Mesenchymal stem cell (in vitro differentiated cells and primary cell): ENCODE data around the gene OSBPL1A.

Experiments
- DNase-seq: peaks from one replicate; pipeline ENCODE4 v3.0.0-alpha.2; 2013
- H2AFZ ChIP-seq: one replicate; pipeline ENCODE4 v1.6.1; 2013; ENCODE audit warnings: low read depth, mild to moderate bottlenecking, control low read depth, inconsistent platforms, low read length, moderate library complexity
- H2AK5ac ChIP-seq: 2 replicates; pipeline ENCODE4 v1.6.1; 2013; ENCODE audit warnings: low read length, moderate library complexity, mild to moderate bottlenecking, inconsistent platforms; ENCODE audit not compliant: severe bottlenecking
- H2BK120ac ChIP-seq: one replicate; pipeline ENCODE4 v1.6.1; 2013; ENCODE audit warnings: low read depth, mild to moderate bottlenecking, inconsistent platforms, low read length, moderate library complexity
- H2BK12ac ChIP-seq, 2 experiments: one replicate each; pipeline ENCODE4 v1.6.1; 2013; ENCODE audit warnings: inconsistent platforms in 2 of 2, low read length in 2 of 2, mild to moderate bottlenecking in 2 of 2, moderate library complexity in 2 of 2, control low read depth in 1 of 2
- H2BK15ac ChIP-seq: one replicate; pipeline ENCODE4 v1.6.1; 2013; ENCODE audit warnings: mild to moderate bottlenecking, low read depth, inconsistent platforms; ENCODE audit not compliant: poor library complexity, severe bottlenecking
- H2BK5ac ChIP-seq: 2 replicates; pipeline ENCODE4 v1.6.1; 2013; ENCODE audit warnings: low read depth, mild to moderate bottlenecking, low read length, control low read depth, inconsistent platforms; ENCODE audit not compliant: poor library complexity, severe bottlenecking
- H3K14ac ChIP-seq, 2 experiments: one replicate each; pipeline ENCODE4 v1.6.1; 2013; ENCODE audit warnings: inconsistent platforms in 2 of 2, low read length in 2 of 2, control low read depth in 1 of 2, mild to moderate bottlenecking in 1 of 2, moderate library complexity in 1 of 2
- H3K18ac ChIP-seq, 2 experiments: one replicate each; pipeline ENCODE4 v1.6.1; 2013; ENCODE audit warnings: inconsistent platforms in 2 of 2, low read length in 2 of 2, control low read depth in 1 of 2, low read depth in 1 of 2, mild to moderate bottlenecking in 1 of 2
- H3K23ac ChIP-seq, 2 experiments: one replicate each; pipeline ENCODE4 v1.6.1; 2013; ENCODE audit warnings: inconsistent platforms in 2 of 2, low read length in 2 of 2, mild to moderate bottlenecking in 2 of 2, moderate library complexity in 2 of 2, control low read depth in 1 of 2
- H3K27ac ChIP-seq: 2 replicates; pipeline ENCODE4 v1.5.1; 2013; ENCODE audit warnings: mild to moderate bottlenecking, moderate library complexity, low read length, control low read depth, inconsistent platforms; ENCODE audit not compliant: poor library complexity, severe bottlenecking
- H3K27me3 ChIP-seq, 2 experiments: 2 replicates each; pipeline versions ENCODE4 v1.6.1 to v1.7.0; 2013; ENCODE audit warnings: low read length in 2 of 2, mild to moderate bottlenecking in 2 of 2, moderate library complexity in 2 of 2, control low read depth in 1 of 2, inconsistent platforms in 1 of 2; ENCODE audit not compliant: control insufficient read depth in 1 of 2, insufficient read depth in 1 of 2
- H3K36me3 ChIP-seq, 2 experiments: 2 replicates each; pipeline versions ENCODE4 v1.6.1 to v1.7.0; 2013; ENCODE audit warnings: low read length in 2 of 2, control low read depth in 1 of 2, inconsistent platforms in 1 of 2, low read depth in 1 of 2, mild to moderate bottlenecking in 1 of 2; ENCODE audit not compliant: insufficient read depth in 2 of 2, control insufficient read depth in 1 of 2
- H3K4ac ChIP-seq, 2 experiments: one replicate each; pipeline ENCODE4 v1.6.1; 2013; ENCODE audit warnings: inconsistent platforms in 2 of 2, low read length in 2 of 2, mild to moderate bottlenecking in 2 of 2, moderate library complexity in 2 of 2, control low read depth in 1 of 2, low read depth in 1 of 2
- H3K4me1 ChIP-seq: 2 replicates; pipeline ENCODE4 v1.6.1; 2013; ENCODE audit warnings: low read depth, low read length, control low read depth; ENCODE audit not compliant: control insufficient read depth, insufficient read depth
- H3K4me2 ChIP-seq: 2 replicates; pipeline ENCODE4 v1.6.1; 2013; ENCODE audit warnings: low read length, mild to moderate bottlenecking, inconsistent platforms; ENCODE audit not compliant: poor library complexity, severe bottlenecking
- H3K4me3 ChIP-seq, 2 experiments: 2 replicates each; pipeline versions ENCODE4 v1.5.1 to v1.7.0; 2013; ENCODE audit warnings: low read length in 2 of 2, mild to moderate bottlenecking in 2 of 2, control low read depth in 1 of 2, low read depth in 1 of 2; ENCODE audit not compliant: insufficient read depth in 1 of 2
- H3K79me1 ChIP-seq: replicated peaks from 2 replicates; pipeline ENCODE4 v1.6.1; 2013; ENCODE audit warnings: mild to moderate bottlenecking, control low read depth, low read length, inconsistent platforms; ENCODE audit not compliant: poor library complexity, severe bottlenecking
- H3K9ac ChIP-seq: 2 replicates; pipeline ENCODE4 v1.7.0; 2013; ENCODE audit warnings: mild to moderate bottlenecking, low read length, moderate library complexity
- H3K9me3 ChIP-seq: 2 replicates; pipeline ENCODE4 v1.7.0; 2013; ENCODE audit warnings: mild to moderate bottlenecking, low read length; ENCODE audit not compliant: control insufficient read depth
- H4K8ac ChIP-seq: one replicate; pipeline ENCODE4 v1.6.1; 2013; ENCODE audit warnings: inconsistent platforms, mild to moderate bottlenecking, low read length, moderate library complexity
- H4K91ac ChIP-seq: one replicate; pipeline ENCODE4 v1.6.1; 2013; ENCODE audit warnings: mild to moderate bottlenecking, low read length, inconsistent platforms
- WGBS: methylation state at CpG from one replicate; pipeline ENCODE4 v1.1.7; 2013; ENCODE audit warnings: mixed read lengths; 5-methylcytosine and 5-hydroxymethylcytosine counted together

OSBPL1A gene

GRCh38 chr18:24234850-24235418 is 162.7 kb downstream of the OSBPL1A start:
- no peak overlapping the region for H3K9ac ChIP-seq
- no peak overlapping the region for H2BK5ac ChIP-seq
- no peaks in the 10 kb centered on the region for H3K27me3 ChIP-seq
- no peak overlapping the region for H3K23ac ChIP-seq
- H3K4ac ChIP-seq = no peak overlapping the region
- H2BK120ac ChIP-seq = no peak overlapping the region
- no peak for DNase-seq
- H4K8ac ChIP-seq = no peak overlapping the region
- H2AFZ ChIP-seq = no peak overlapping the region
- H3K14ac ChIP-seq = peak overlapping the region in 1 of 2 experiments; percentile 12
- WGBS = 94% methylated on average over 5 of the region's 7 CpGs
- H3K36me3 ChIP-seq = peaks cover 0 to 52% of the 10 kb centered on the region in 2 experiments
- H3K27ac ChIP-seq = no peak overlapping the region
- peaks cover 3% of the 10 kb centered on the region for H3K79me1 ChIP-seq
- no peak overlapping the region for H2BK15ac ChIP-seq
- no peaks in the 10 kb centered on the region for H3K9me3 ChIP-seq
- no peak overlapping the region for H2BK12ac ChIP-seq
- H3K4me1 ChIP-seq = no peaks in the 10 kb centered on the region
- H3K4me3 ChIP-seq = no peak overlapping the region
- H3K18ac ChIP-seq = no peak overlapping the region
- H4K91ac ChIP-seq = no peak overlapping the region
- H3K4me2 ChIP-seq = no peak overlapping the region
- H2AK5ac ChIP-seq = no peak overlapping the region

DNA sequence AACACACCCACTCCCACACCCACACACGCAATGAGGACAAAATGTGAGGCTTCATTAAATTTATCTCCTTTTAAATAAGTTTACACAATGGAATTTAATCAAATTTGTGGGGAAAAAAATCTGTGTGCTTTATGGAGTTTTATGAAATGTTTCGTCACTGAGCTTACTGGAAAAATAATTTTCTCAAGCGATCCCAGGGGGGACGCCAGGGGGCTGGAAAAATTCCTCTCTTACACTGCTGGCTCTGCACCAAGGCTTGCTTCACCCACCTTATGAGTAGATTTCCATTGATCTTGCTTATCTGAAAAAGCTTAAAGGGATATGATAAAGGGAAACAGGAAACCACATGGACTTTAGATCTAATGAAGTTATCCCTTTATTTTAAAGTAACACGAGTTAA is 163.3 kb downstream of the OSBPL1A start:
- Histone ChIP-seq H3K9ac (no peak overlapping the region), H3K4me3 (no peak overlapping the region), H2BK15ac (no peak overlapping the region), H4K91ac (no peak overlapping the region), H3K79me1 (peaks cover 3% of the 10 kb centered on the region), H2AK5ac (no peak overlapping the region), H3K4me1 (no peaks in the 10 kb centered on the region), H2AFZ (no peak overlapping the region), H3K9me3 (no peaks in the 10 kb centered on the region), H3K36me3 (peaks cover 0 to 52% of the 10 kb centered on the region in 2 experiments), H4K8ac (no peak overlapping the region), H2BK120ac (no peak overlapping the region), H3K23ac (no peak overlapping the region), H3K27ac (no peak overlapping the region), H3K14ac (no peak overlapping the region), H3K18ac (no peak overlapping the region), H2BK12ac (no peak overlapping the region), H3K27me3 (no peaks in the 10 kb centered on the region), H3K4me2 (no peak overlapping the region), H2BK5ac (no peak overlapping the region), H3K4ac (no peak overlapping the region)
- WGBS = 100% methylated on average over 1 of the region's 5 CpGs
- DNase-seq = no peak

- H3K4me1 ChIP-seq = no peaks in the 10 kb centered on the region
- H3K27ac ChIP-seq = no peak overlapping the region
- no peak overlapping the region for H2BK120ac ChIP-seq
- H2BK12ac ChIP-seq = no peak overlapping the region
- H4K91ac ChIP-seq = no peak overlapping the region
- H3K9ac ChIP-seq = peak overlapping the region; percentile 39
- no peaks in the 10 kb centered on the region for H3K9me3 ChIP-seq
- no peak overlapping the region for H3K23ac ChIP-seq
- no peak overlapping the region for H4K8ac ChIP-seq
- peaks cover 0 to 37% of the 10 kb centered on the region in 2 experiments for H3K36me3 ChIP-seq
- H2AFZ ChIP-seq = no peak overlapping the region
- no peak for DNase-seq
- H2BK5ac ChIP-seq = no peak overlapping the region
- no peak overlapping the region for H2AK5ac ChIP-seq
- no peak overlapping the region for H3K4ac ChIP-seq
- no peak overlapping the region for H2BK15ac ChIP-seq
- no peak overlapping the region for H3K4me2 ChIP-seq
- H3K4me3 ChIP-seq = peak overlapping the region in 1 of 2 experiments; percentile 28
- H3K14ac ChIP-seq = no peak overlapping the region
- H3K27me3 ChIP-seq = no peaks in the 10 kb centered on the region
- 99% methylated on average over 5 of the region's 5 CpGs for WGBS
- no peaks in the 10 kb centered on the region for H3K79me1 ChIP-seq
- H3K18ac ChIP-seq = no peak overlapping the region
Measured at GRCh38 chr18:24232800-24233199, 164.8 kb downstream of the OSBPL1A start.

- WGBS = 65% methylated on average over 7 of the region's 8 CpGs
- Histone ChIP-seq H3K79me1 (no peaks in the 10 kb centered on the region), H3K4ac (no peak overlapping the region), H4K8ac (no peak overlapping the region), H3K36me3 (peaks cover 0 to 33% of the 10 kb centered on the region in 2 experiments), H3K9me3 (no peaks in the 10 kb centered on the region), H3K23ac (no peak overlapping the region), H3K14ac (no peak overlapping the region), H3K27me3 (no peaks in the 10 kb centered on the region), H2AK5ac (no peak overlapping the region), H3K18ac (no peak overlapping the region), H3K4me3 (peak overlapping the region in 1 of 2 experiments; percentile 28), H3K9ac (peak overlapping the region; percentile 39), H3K27ac (no peak overlapping the region), H3K4me2 (no peak overlapping the region), H2AFZ (no peak overlapping the region), H3K4me1 (no peaks in the 10 kb centered on the region), H4K91ac (no peak overlapping the region), H2BK120ac (no peak overlapping the region), H2BK15ac (no peak overlapping the region), H2BK5ac (no peak overlapping the region), H2BK12ac (no peak overlapping the region)
- no peak for DNase-seq
Measured at GRCh38 chr18:24231773-24232735, 165.6 kb downstream of the OSBPL1A start.
